Measurements from ENCODE around the gene ATP8B1.
A peak's percentile ranks its signal among the peaks of the same experiment; 100 is the strongest.
"Not testable (repeated sequence)": the region's sequence is repeated elsewhere in the genome, so short reads cannot be mapped to it uniquely, and the experiment has no call there.

The ATP8B1 gene

GRCh38 chr18:57834616-57835015 lies 31.5 kb upstream of the ATP8B1 start:
- DNase-seq (ENCODE audit: low spot score), result no peak
- in situ Hi-C loops (cut with MboI; ENCODE audit: low pct_unique_long_range_greater_than_20kb, low sequenced_read_pairs, unreplicated experiment), result loop anchor here (25.0 kb wide), 1 partner anchor 197 kb away; no protein-coding TSS in a partner anchor
- TF ChIP-seq CTCF (IDR thresholded peaks at IDR 0.05; ENCODE audit: extremely low read depth, insufficient read depth, missing control alignments), result no peak

GRCh38 chr18:57833441-57834101 lies 30.5 kb upstream of the ATP8B1 start:
- no peak for TF ChIP-seq CTCF (IDR thresholded peaks at IDR 0.05; ENCODE audit: extremely low read depth, insufficient read depth, missing control alignments)
- peak; percentile 40 for DNase-seq (ENCODE audit: low spot score)
- in situ Hi-C loops (cut with MboI; ENCODE audit: low pct_unique_long_range_greater_than_20kb, low sequenced_read_pairs, unreplicated experiment), result loop anchor here (25.0 kb wide), 1 partner anchor 196 kb away; no protein-coding TSS in a partner anchor

GRCh38 chr18:57832730-57833129 lies 29.6 kb upstream of the ATP8B1 start:
- no peak for DNase-seq (ENCODE audit: low spot score)
- in situ Hi-C loops (cut with MboI; ENCODE audit: low pct_unique_long_range_greater_than_20kb, low sequenced_read_pairs, unreplicated experiment), result loop anchor here (25.0 kb wide), 1 partner anchor 195 kb away; no protein-coding TSS in a partner anchor
- TF ChIP-seq CTCF (IDR thresholded peaks at IDR 0.05; ENCODE audit: extremely low read depth, insufficient read depth, missing control alignments), result no peak

- in situ Hi-C loops (cut with MboI; ENCODE audit: low pct_unique_long_range_greater_than_20kb, low sequenced_read_pairs, unreplicated experiment), result loop anchor here (25.0 kb wide), 1 partner anchor 194 kb away; no protein-coding TSS in a partner anchor
- TF ChIP-seq CTCF (IDR thresholded peaks at IDR 0.05; ENCODE audit: extremely low read depth, insufficient read depth, missing control alignments), result no peak
- DNase-seq (ENCODE audit: low spot score), result no peak
Measured at GRCh38 chr18:57831597-57832377, 28.7 kb upstream of the ATP8B1 start.

GRCh38 chr18:57827646-57828045 lies 24.5 kb upstream of the ATP8B1 start:
- TF ChIP-seq CTCF (IDR thresholded peaks at IDR 0.05; ENCODE audit: extremely low read depth, insufficient read depth, missing control alignments), result no peak
- DNase-seq (ENCODE audit: low spot score), result no peak
- in situ Hi-C loops (cut with MboI; ENCODE audit: low pct_unique_long_range_greater_than_20kb, low sequenced_read_pairs, unreplicated experiment), result loop anchor here (25.0 kb wide), 1 partner anchor 190 kb away; no protein-coding TSS in a partner anchor

- TF ChIP-seq CTCF (IDR thresholded peaks at IDR 0.05; ENCODE audit: extremely low read depth, insufficient read depth, missing control alignments), result no peak
- in situ Hi-C loops (cut with MboI; ENCODE audit: low pct_unique_long_range_greater_than_20kb, low sequenced_read_pairs, unreplicated experiment), result loop anchor here (25.0 kb wide), 1 partner anchor 189 kb away; no protein-coding TSS in a partner anchor
- DNase-seq (ENCODE audit: low spot score), result no peak
Measured at GRCh38 chr18:57826252-57826651, 23.1 kb upstream of the ATP8B1 start.

- in situ Hi-C loops (cut with MboI; ENCODE audit: low pct_unique_long_range_greater_than_20kb, low sequenced_read_pairs, unreplicated experiment); DNase-seq (ENCODE audit: low spot score): not testable (repeated sequence)
Measured at GRCh38 chr18:57820583-57820982, 17.5 kb upstream of the ATP8B1 start.

All from GM13977 (cell line).